Lower leg skin (tissue), 4 donors: Measurements from ENCODE around the gene TMEM135. TPM values are rescaled to one million over a fixed set of nuclear protein-coding genes. Genes with fewer than 3 reads are reported as not detected.

Experiments
- DNase-seq, 2 donors: peaks; one replicate each; pipeline ENCODE4 v3.0.0-alpha.2; 2019; ENCODE audit warnings: low spot score in 2 of 2
- H3K4me3 ChIP-seq: fragments of 200-600 bp; sonication (generic); 2 replicates; pipeline ENCODE4 v1.5.1; 2017; ENCODE audit warnings: mild to moderate bottlenecking, low read depth; ENCODE audit not compliant: poor library complexity, severe bottlenecking
- POLR2A ChIP-seq, 2 donors: fragments of 450-650 bp; IDR thresholded peaks; one replicate each; pipeline ENCODE4 v1.6.1; 2016 to 2017; ENCODE audit warnings: antibody characterized with exemption in 2 of 2, mild to moderate bottlenecking in 1 of 2, moderate library complexity in 1 of 2
- WGBS, 2 donors: methylation state at CpG; one replicate each; pipeline ENCODE4 v1.1.5; 2018; 5-methylcytosine and 5-hydroxymethylcytosine counted together
- intact Hi-C: fragments of 100-400 bp; cut with DNase I; formaldehyde crosslinking; loops from one replicate; pipeline ENCODE4 v1.15.0; 2023; ENCODE audit warnings: low total_unique reads
- total RNA-seq, 4 donors: library from RNA; depleted of rRNA; stranded (reverse); fragments of >200 nt; gene quantifications; one replicate each; pipeline ENCODE4 v1.1.0, GENCODE V29; 2016
- TF ChIP-seq, protein P1 (sequence below), 3 donors: fragments of 450-650 bp; IDR thresholded peaks; one replicate each; pipeline ENCODE4 v1.5.1; 2016; ENCODE audit warnings: antibody characterized with exemption in 3 of 3, mild to moderate bottlenecking in 3 of 3, moderate library complexity in 2 of 3

The TMEM135 gene
- total RNA-seq, 4 donors from 2014 or later: 6.2 to 14.2 (median 10.3) TPM

DNA sequence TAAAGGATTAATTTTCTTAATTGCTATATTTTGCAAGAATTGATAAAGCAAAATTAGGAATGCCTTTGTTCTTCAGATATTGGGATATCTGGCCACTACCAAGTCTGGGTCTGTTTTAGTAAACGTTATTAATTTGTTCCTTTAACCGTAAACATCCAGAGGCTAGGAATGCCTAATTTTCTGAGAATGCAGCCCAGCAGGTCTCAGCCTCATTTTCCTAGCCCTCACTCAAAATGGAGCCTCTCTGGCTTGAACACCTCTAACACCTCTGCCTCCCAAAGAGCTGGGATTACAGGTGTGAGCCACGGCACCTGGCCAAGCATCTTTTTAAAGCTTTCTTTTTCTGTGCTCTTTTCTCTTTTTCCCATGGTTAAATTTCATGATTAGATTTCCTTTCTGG is 18.4 kb downstream of the TMEM135 start:
- DNase-seq: no peak
- WGBS, 2 donors: 74 to 83% methylated on average over 3 of the region's 3 CpGs
- TF ChIP-seq POLR2A (IDR thresholded peaks at IDR 0.05): no peak
- TF ChIP-seq, protein P1, sequence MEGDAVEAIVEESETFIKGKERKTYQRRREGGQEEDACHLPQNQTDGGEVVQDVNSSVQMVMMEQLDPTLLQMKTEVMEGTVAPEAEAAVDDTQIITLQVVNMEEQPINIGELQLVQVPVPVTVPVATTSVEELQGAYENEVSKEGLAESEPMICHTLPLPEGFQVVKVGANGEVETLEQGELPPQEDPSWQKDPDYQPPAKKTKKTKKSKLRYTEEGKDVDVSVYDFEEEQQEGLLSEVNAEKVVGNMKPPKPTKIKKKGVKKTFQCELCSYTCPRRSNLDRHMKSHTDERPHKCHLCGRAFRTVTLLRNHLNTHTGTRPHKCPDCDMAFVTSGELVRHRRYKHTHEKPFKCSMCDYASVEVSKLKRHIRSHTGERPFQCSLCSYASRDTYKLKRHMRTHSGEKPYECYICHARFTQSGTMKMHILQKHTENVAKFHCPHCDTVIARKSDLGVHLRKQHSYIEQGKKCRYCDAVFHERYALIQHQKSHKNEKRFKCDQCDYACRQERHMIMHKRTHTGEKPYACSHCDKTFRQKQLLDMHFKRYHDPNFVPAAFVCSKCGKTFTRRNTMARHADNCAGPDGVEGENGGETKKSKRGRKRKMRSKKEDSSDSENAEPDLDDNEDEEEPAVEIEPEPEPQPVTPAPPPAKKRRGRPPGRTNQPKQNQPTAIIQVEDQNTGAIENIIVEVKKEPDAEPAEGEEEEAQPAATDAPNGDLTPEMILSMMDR (IDR thresholded peaks at IDR 0.05): no peak
- no peak overlapping the region for H3K4me3 ChIP-seq
- intact Hi-C loops: no loop called here

DNA sequence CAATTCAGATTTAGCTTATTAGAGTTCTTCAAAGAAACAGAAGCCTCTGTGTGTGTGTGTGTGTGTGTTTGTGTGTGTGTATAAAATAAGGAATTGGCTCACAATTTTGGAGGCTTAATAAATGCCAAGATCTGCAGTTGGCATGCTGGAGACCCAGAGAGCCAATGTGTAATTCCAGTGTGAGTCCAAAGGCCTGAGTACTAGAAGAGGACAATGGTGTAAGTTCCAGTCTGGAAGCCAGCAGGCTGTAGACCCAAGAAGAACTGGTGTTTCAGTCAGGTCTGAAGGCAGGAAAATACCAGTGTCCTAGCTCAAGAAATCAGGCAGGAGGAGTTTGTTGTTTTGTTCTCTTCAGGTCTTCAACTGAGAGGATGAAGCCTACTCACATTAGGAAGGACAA is 20.0 kb downstream of the TMEM135 start:
- DNase-seq: no peak
- TF ChIP-seq, protein P1 (IDR thresholded peaks at IDR 0.05): no peak
- no peak for TF ChIP-seq POLR2A (IDR thresholded peaks at IDR 0.05)
- intact Hi-C loops: no loop called here
- no peak overlapping the region for H3K4me3 ChIP-seq

DNA sequence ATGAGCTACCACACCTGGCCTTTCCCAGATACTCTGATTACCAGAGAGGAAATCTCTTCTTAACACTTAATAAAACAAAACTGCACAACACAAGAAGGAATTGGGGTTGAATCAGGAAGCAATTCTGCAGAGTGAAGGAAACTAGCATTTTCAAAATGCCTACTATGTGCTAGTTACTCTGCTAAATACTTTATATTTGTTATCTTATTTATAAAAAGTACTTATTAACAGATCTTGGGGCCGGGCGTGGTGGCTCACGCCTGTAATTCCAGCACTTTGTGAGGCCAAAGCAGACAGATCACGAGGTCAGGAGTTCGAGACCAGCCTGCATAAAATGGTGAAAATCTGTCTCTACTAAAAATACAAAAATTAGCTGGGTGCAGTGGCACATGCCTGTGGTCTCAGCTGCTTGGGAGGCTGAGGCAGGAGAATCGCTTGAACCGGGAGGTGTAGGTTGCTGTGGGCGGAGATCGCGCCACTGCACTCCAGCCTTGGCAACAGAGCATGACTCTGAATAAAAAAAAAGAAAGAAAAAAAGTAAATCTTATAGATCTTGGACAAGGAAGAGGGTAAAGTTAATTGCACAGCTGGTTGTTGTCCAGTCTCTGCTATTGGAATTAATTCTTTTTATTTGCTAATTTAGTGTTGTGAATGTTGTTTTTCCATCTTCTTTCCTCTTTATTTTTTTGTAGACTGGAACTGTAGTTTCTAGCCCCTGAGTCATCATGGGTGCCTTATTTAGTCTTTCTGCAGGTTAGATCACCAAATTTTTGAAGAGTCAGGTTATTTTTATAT is 22.1 kb downstream of the TMEM135 start:
- 96 to 97% methylated on average over 10 of the region's 10 CpGs for WGBS, 2 donors

DNA sequence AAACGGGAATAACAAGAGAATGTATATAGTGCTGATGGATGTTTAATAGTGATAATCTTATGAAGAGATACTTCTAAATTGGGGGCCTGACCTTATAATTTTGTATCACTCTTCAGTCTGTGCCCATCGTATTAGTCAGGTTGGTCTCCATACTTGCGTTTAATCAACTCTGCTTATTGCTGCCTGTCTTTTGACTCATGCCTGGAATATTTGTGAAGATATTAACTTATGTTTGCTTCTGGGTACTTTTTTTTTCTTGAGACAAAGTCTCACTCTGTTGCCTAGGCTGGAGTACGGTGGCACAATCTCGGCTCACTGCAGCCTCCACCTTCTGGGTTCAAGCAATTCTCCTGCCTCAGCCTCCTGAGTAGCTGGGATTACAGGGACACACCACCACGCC is 24.0 kb downstream of the TMEM135 start:
- DNase-seq: no peak
- 94 to 95% methylated on average over 6 of the region's 6 CpGs for WGBS, 2 donors
- TF ChIP-seq, protein P1 (IDR thresholded peaks at IDR 0.05): no peak
- TF ChIP-seq POLR2A (IDR thresholded peaks at IDR 0.05): no peak
- no peak overlapping the region for H3K4me3 ChIP-seq
- intact Hi-C loops: no loop called here

More for the DNA sequence above, 22.1 kb downstream of the TMEM135 start:
- intact Hi-C loops: no loop called here
- TF ChIP-seq POLR2A (IDR thresholded peaks at IDR 0.05): no peak
- TF ChIP-seq, protein P1 (IDR thresholded peaks at IDR 0.05): no peak
- no peak for DNase-seq
- H3K4me3 ChIP-seq: no peak overlapping the region

DNA sequence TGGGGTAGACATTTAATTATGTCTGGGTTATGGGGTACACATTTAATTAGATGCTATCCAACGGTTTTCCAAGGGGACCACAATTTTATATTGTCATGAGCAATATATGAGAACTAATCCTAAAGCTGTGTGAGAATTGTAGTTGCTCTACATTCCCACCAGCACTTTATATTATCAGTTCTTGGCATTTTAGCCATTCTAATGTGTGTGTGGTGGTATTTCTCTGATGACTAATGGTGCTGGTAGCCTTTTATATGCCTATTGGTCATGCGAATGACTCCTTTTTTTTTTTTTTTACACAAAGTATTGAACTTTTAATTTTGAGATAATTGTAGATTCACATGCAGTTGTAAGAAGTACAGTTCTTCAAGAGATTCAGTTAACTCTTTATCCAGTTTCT is 26.2 kb downstream of the TMEM135 start:
- TF ChIP-seq, protein P1 (IDR thresholded peaks at IDR 0.05): no peak
- TF ChIP-seq POLR2A (IDR thresholded peaks at IDR 0.05): no peak
- DNase-seq: no peak
- intact Hi-C loops: no loop called here
- H3K4me3 ChIP-seq: no peak overlapping the region
- WGBS, 2 donors: 62 to 63% methylated on average over 2 of the region's 2 CpGs

DNA sequence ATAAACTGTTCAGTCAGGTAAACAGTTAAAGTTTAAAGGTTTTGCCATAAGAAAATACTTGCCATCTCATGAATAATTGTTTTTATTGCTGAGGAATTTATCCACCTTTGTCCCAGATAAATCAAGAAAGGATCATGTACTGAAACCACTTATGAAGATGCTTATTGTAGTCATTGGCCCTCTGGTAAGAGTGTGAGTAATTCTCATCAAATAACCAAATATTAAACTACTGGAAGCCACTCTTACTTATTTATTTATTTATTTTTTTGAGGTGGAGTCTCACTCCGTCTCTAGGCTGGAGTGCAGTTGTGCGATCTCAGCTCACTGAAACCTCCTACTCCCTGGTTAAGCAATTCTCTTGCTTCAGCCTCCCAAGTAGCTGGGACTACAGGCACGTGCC is 35.1 kb downstream of the TMEM135 start:
- H3K4me3 ChIP-seq: no peak overlapping the region
- intact Hi-C loops: no loop called here
- TF ChIP-seq, protein P1 (IDR thresholded peaks at IDR 0.05): no peak
- no peak for TF ChIP-seq POLR2A (IDR thresholded peaks at IDR 0.05)
- DNase-seq: no peak
- 67 to 77% methylated on average over 3 of the region's 3 CpGs for WGBS, 2 donors
